ENCODE measurements around the gene MT1F.

GRCh38 chr16:56662357-56663354, 4.9 kb downstream of the MT1F start:
- TF ChIP-seq EZH2 (IDR thresholded peaks at IDR 0.05; ENCODE audit: borderline replicate concordance, low read depth, low read length, severe bottlenecking) (no peak), CTCF (IDR thresholded peaks at IDR 0.05; ENCODE audit: borderline replicate concordance, extremely low read depth, low read length, poor library complexity, severe bottlenecking) (no peak)
